ENCODE results near the gene HOXB5.

The HOXB5 gene

GRCh38 chr17:48564188-48565021 lies 29.2 kb downstream of the HOXB5 start:
- TF ChIP-seq FOXP2 (optimal IDR thresholded peaks at IDR 0.05; ENCODE audit: borderline replicate concordance, extremely low read depth, extremely low read length, insufficient read depth) (no peak), TAF1 (IDR thresholded peaks at IDR 0.05; ENCODE audit: borderline replicate concordance, insufficient read depth, low read length) (no peak), SIN3A (IDR thresholded peaks at IDR 0.05; ENCODE audit: borderline replicate concordance, insufficient read depth, low read length) (no peak), REST (IDR thresholded peaks at IDR 0.05; ENCODE audit: insufficient read depth in 1 of 2, low read depth in 2 of 2, low read length in 2 of 2) (no peak), POLR2AphosphoS5 (IDR thresholded peaks at IDR 0.05; ENCODE audit: low read depth, low read length) (no peak)

- TF ChIP-seq POLR2AphosphoS5 (IDR thresholded peaks at IDR 0.05; ENCODE audit: low read depth, low read length), result no peak
- TF ChIP-seq SIN3A (IDR thresholded peaks at IDR 0.05; ENCODE audit: borderline replicate concordance, insufficient read depth, low read length), result no peak
- TF ChIP-seq FOXP2 (optimal IDR thresholded peaks at IDR 0.05; ENCODE audit: borderline replicate concordance, extremely low read depth, extremely low read length, insufficient read depth), result no peak
- TF ChIP-seq TAF1 (IDR thresholded peaks at IDR 0.05; ENCODE audit: borderline replicate concordance, insufficient read depth, low read length), result no peak
- TF ChIP-seq REST (IDR thresholded peaks at IDR 0.05; ENCODE audit: insufficient read depth in 1 of 2, low read depth in 2 of 2, low read length in 2 of 2), result no peak
Observed at GRCh38 chr17:48563867-48564187, 29.8 kb downstream of the HOXB5 start.

DNA sequence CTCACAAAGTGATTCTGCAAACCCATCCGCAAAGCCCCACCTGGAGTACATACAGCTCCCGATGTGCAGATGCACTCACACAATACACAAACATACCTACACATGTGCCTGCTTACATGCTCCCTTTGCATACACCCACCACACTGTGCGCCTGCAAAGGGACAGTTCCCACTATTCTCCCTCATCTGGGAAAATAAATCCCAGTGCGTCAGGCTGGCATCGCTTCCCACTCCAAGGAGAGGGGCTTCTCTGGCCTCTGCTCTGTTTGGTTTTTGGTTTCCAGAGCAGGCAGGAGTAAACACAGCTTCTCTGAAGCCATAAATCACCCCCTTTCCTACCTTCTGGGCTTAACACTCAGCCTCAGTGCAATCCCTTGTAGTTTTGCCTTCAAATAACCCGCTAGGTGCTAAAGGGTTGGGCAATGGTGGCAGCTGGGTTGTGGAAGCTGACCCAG lies 30.2 kb downstream of the HOXB5 start:
- TF ChIP-seq SIN3A (IDR thresholded peaks at IDR 0.05; ENCODE audit: borderline replicate concordance, insufficient read depth, low read length) (no peak), TAF1 (IDR thresholded peaks at IDR 0.05; ENCODE audit: borderline replicate concordance, insufficient read depth, low read length) (no peak)

DNA sequence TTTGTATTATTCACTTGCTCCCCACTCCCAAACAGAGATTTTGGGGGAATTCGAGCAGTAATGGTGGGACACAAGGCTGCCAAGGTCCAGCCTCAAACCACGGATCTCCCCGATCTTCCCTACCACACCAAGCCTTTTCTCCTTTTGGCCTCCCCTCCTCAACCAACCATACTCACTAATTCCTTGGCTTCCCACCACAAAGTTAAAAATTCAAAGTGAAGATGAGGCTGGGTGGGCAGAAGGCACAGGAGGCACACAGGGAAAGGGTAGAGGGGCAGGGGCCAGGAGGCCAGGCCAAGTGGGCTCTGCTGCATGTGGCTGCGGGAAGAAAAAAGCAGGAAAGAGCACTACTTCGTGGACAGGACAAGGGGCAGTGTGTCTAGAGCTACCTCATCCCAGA lies 30.6 kb downstream of the HOXB5 start:
- TF ChIP-seq SIN3A (IDR thresholded peaks at IDR 0.05; ENCODE audit: borderline replicate concordance, insufficient read depth, low read length) (no peak), TAF1 (IDR thresholded peaks at IDR 0.05; ENCODE audit: borderline replicate concordance, insufficient read depth, low read length) (no peak), POLR2AphosphoS5 (IDR thresholded peaks at IDR 0.05; ENCODE audit: low read depth, low read length) (no peak), FOXP2 (optimal IDR thresholded peaks at IDR 0.05; ENCODE audit: borderline replicate concordance, extremely low read depth, extremely low read length, insufficient read depth) (no peak), REST (IDR thresholded peaks at IDR 0.05; ENCODE audit: insufficient read depth in 1 of 2, low read depth in 2 of 2, low read length in 2 of 2) (no peak)

DNA sequence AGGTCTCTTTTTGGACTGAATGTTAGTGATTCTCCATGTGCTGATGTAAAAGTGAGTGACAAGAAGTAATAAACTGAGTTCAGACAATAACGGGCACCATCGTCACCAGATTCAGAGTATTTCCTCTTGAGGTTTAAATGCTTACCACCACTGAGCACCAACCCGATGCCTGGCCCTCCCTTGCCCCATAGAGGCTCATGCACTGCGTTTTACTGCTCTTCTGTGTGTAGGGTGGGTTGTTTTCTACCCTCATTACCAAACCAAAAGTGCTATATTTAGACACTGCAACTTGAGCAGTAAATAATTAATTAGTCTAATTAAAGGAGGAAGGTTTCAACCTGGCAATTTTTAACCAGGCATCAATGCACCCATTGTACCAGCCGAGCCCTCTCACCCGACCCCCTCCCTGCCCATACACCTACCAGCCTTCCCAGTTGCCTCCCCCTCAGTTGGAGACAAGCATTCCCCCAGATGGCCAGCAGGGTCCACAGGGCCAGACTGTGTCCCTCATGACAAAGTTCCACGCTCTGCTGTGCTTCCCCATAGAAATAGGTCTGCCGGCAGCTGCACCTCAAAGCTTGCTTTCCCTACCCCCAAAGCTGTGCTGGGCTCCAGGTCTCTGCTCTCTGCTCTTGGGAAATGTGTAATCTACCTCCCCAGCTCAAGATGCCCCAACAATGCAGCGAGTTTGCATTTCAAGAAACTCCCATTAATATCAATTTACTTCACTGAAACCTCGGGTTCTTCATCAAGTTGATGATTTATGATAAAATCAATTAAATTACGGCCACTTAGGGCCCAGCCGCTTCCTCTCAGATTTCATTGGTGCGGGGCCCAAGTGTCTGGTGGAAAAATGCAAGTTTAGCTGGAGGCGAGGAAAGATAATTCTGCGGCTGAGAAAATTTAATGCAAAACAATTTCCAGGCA lies 31.4 kb downstream of the HOXB5 start:
- TF ChIP-seq TAF1 (IDR thresholded peaks at IDR 0.05; ENCODE audit: borderline replicate concordance, insufficient read depth, low read length), result no peak
- no peak for TF ChIP-seq REST (IDR thresholded peaks at IDR 0.05; ENCODE audit: insufficient read depth in 1 of 2, low read depth in 2 of 2, low read length in 2 of 2)
- TF ChIP-seq POLR2AphosphoS5 (IDR thresholded peaks at IDR 0.05; ENCODE audit: low read depth, low read length), result no peak
- TF ChIP-seq SIN3A (IDR thresholded peaks at IDR 0.05; ENCODE audit: borderline replicate concordance, insufficient read depth, low read length), result no peak
- no peak for TF ChIP-seq FOXP2 (optimal IDR thresholded peaks at IDR 0.05; ENCODE audit: borderline replicate concordance, extremely low read depth, extremely low read length, insufficient read depth)

All from PFSK-1 (cell line).